IMR-90 (cell line): Measurements from ENCODE around the gene REPS1. TPM values are rescaled to one million over a fixed set of nuclear protein-coding genes. Genes with fewer than 3 reads are reported as not detected.

ENCODE experiments used
- ATAC-seq: fragments of 200-7000 bp; cut with Tn5 transposase; 2 replicates; pipeline ENCODE4 v1.9.1; 2020; ENCODE audit warnings: low read depth, mild to moderate bottlenecking, moderate library complexity
- BruUV-seq: library from RNA; stranded (reverse); fragments of 400-500 nt; replicated peaks from 2 replicates; lab custom pipeline; 2021; lab: Mats Ljungman, UMichigan
- CTCF ChIA-PET: fragments of 300-600 bp; formaldehyde crosslinking; extraction: SDS; loops from one replicate; lab custom pipeline; 2021; ENCODE audit warnings: antibody characterized with exemption; lab: Yijun Ruan, JAX
- POLR2A ChIA-PET: fragments of 300-600 bp; sonication (Branson Sonifier 250); formaldehyde crosslinking; loops from one replicate; lab custom pipeline; 2022; ENCODE audit warnings: antibody characterized with exemption; ENCODE audit not compliant: unreplicated experiment; lab: Charles Lee
- DNase-seq: peaks from one replicate; pipeline ENCODE4 v3.0.0; 2013
- H2AFZ ChIP-seq: replicated peaks from 2 replicates; pipeline ENCODE3; 2013; ENCODE audit warnings: low read length, mild to moderate bottlenecking; ENCODE audit not compliant: poor library complexity
- H2AK5ac ChIP-seq: 2 replicates; pipeline ENCODE4 v1.6.1; 2013; ENCODE audit warnings: low read depth, low read length, inconsistent platforms
- H2AK9ac ChIP-seq: replicated peaks from 2 replicates; pipeline ENCODE3; 2013; ENCODE audit warnings: mild to moderate bottlenecking, low read depth, low read length, moderate library complexity; ENCODE audit not compliant: poor library complexity
- H2BK120ac ChIP-seq: 2 replicates; pipeline ENCODE4 v1.6.1; 2013; ENCODE audit warnings: low read depth, low read length, inconsistent platforms
- H2BK15ac ChIP-seq: 3 replicates; pipeline ENCODE4 v1.6.1; 2013; ENCODE audit warnings: low read depth, low read length, inconsistent platforms
- H2BK20ac ChIP-seq: 2 replicates; pipeline ENCODE4 v1.6.1; 2013; ENCODE audit warnings: low read depth, mild to moderate bottlenecking, inconsistent platforms, low read length, moderate library complexity
- H2BK5ac ChIP-seq: 2 replicates; pipeline ENCODE4 v1.6.1; 2013; ENCODE audit warnings: mild to moderate bottlenecking, low read depth, low read length, inconsistent platforms; ENCODE audit not compliant: poor library complexity, severe bottlenecking
- H3K14ac ChIP-seq: replicated peaks from 2 replicates; pipeline ENCODE4 v1.6.1; 2013; ENCODE audit warnings: low read depth, low read length, inconsistent platforms
- H3K18ac ChIP-seq: 2 replicates; pipeline ENCODE4 v1.6.1; 2013; ENCODE audit warnings: low read depth, low read length, control low read depth
- H3K23ac ChIP-seq: 2 replicates; pipeline ENCODE4 v1.6.1; 2013; ENCODE audit warnings: low read depth, low read length, inconsistent platforms
- H3K27ac ChIP-seq: 2 replicates; pipeline ENCODE4 v1.5.1; 2013; ENCODE audit warnings: mild to moderate bottlenecking, control low read depth, low read length; ENCODE audit not compliant: insufficient read depth
- H3K27me3 ChIP-seq: 2 replicates; pipeline ENCODE4 v1.6.1; 2013; ENCODE audit warnings: low read length; ENCODE audit not compliant: control insufficient read depth, insufficient read depth
- H3K36me3 ChIP-seq: 2 replicates; pipeline ENCODE4 v1.6.1; 2013; ENCODE audit warnings: low read length, mixed read lengths; ENCODE audit not compliant: control insufficient read depth, insufficient read depth
- H3K4ac ChIP-seq: 2 replicates; pipeline ENCODE4 v1.6.1; 2013; ENCODE audit warnings: low read depth, low read length, inconsistent platforms
- H3K4me1 ChIP-seq: 2 replicates; pipeline ENCODE4 v1.6.1; 2013; ENCODE audit warnings: low read length, mixed read lengths; ENCODE audit not compliant: control insufficient read depth, insufficient read depth
- H3K4me2 ChIP-seq: 2 replicates; pipeline ENCODE4 v1.6.1; 2013; ENCODE audit warnings: low read depth, mild to moderate bottlenecking, control low read depth, low read length, moderate library complexity
- H3K4me3 ChIP-seq: 2 replicates; pipeline ENCODE4 v1.5.1; 2013; ENCODE audit warnings: low read depth, mild to moderate bottlenecking, control low read depth, low read length, moderate library complexity; ENCODE audit not compliant: insufficient read depth
- H3K56ac ChIP-seq: 2 replicates; pipeline ENCODE4 v1.6.1; 2013; ENCODE audit warnings: low read length, inconsistent platforms; ENCODE audit not compliant: insufficient read depth; ENCODE audit errors: extremely low read depth
- H3K79me1 ChIP-seq, 2 experiments: 2 replicates each; pipeline ENCODE4 v1.6.1; 2013; ENCODE audit warnings: low read length in 2 of 2, inconsistent platforms in 1 of 2, low read depth in 1 of 2
- H3K9ac ChIP-seq: 2 replicates; pipeline ENCODE4 v1.6.1; 2013; ENCODE audit warnings: low read depth, low read length, control low read depth
- H3K9me1 ChIP-seq: 2 replicates; pipeline ENCODE4 v1.6.1; 2013; ENCODE audit warnings: low read length, inconsistent platforms; ENCODE audit not compliant: insufficient read depth
- H3K9me3 ChIP-seq: 2 replicates; pipeline ENCODE4 v1.6.1; 2013; ENCODE audit warnings: low read length; ENCODE audit not compliant: control insufficient read depth, insufficient read depth
- H4K20me1 ChIP-seq: 2 replicates; pipeline ENCODE4 v1.6.1; 2013; ENCODE audit warnings: low read length, inconsistent platforms; ENCODE audit not compliant: insufficient read depth
- H4K5ac ChIP-seq: 2 replicates; pipeline ENCODE4 v1.6.1; 2013; ENCODE audit warnings: mild to moderate bottlenecking, low read depth, low read length, control low read depth
- H4K8ac ChIP-seq, 2 experiments: 2 replicates each; pipeline ENCODE4 v1.6.1; 2013; ENCODE audit warnings: low read depth in 2 of 2, low read length in 2 of 2, control low read depth in 1 of 2, inconsistent platforms in 1 of 2
- H4K91ac ChIP-seq: 2 replicates; pipeline ENCODE4 v1.6.1; 2013; ENCODE audit warnings: low read depth, low read length, inconsistent platforms; ENCODE audit not compliant: insufficient read depth
- BHLHE40 ChIP-seq: fragments of 150-350 bp; IDR thresholded peaks from 2 replicates; pipeline ENCODE4 v1.6.1; 2016; ENCODE audit warnings: mild to moderate bottlenecking, low read depth, low read length
- CEBPB ChIP-seq: IDR thresholded peaks from 2 replicates; pipeline ENCODE4 v1.6.1; 2012; ENCODE audit warnings: low read depth, low read length, improper control_type of control experiment
- CHD1 ChIP-seq: IDR thresholded peaks from 2 replicates; pipeline ENCODE4 v1.6.1; 2012; ENCODE audit warnings: low read depth, low read length, improper control_type of control experiment
- FOS ChIP-seq: fragments of 150-350 bp; IDR thresholded peaks from 2 replicates; pipeline ENCODE4 v1.6.1; 2016; ENCODE audit warnings: low read depth, low read length
- MAFK ChIP-seq: IDR thresholded peaks from 2 replicates; pipeline ENCODE4 v1.6.1; 2012; ENCODE audit warnings: low read depth, low read length, improper control_type of control experiment
- MAZ ChIP-seq: IDR thresholded peaks from 2 replicates; pipeline ENCODE4 v1.6.1; 2012; ENCODE audit warnings: low read depth, mild to moderate bottlenecking, low read length, improper control_type of control experiment, moderate library complexity, borderline replicate concordance
- MXI1 ChIP-seq: IDR thresholded peaks from 2 replicates; pipeline ENCODE4 v1.6.1; 2012; ENCODE audit warnings: low read depth, mild to moderate bottlenecking, low read length, moderate library complexity, borderline replicate concordance
- NFE2L2 ChIP-seq: fragments of 150-350 bp; IDR thresholded peaks from 2 replicates; pipeline ENCODE4 v1.6.1; 2016; ENCODE audit warnings: low read depth, mild to moderate bottlenecking, low read length
- POLR2A ChIP-seq: IDR thresholded peaks from 2 replicates; pipeline ENCODE4 v1.6.1; 2012; ENCODE audit warnings: mild to moderate bottlenecking, low read depth, low read length
- RAD21 ChIP-seq: IDR thresholded peaks from 2 replicates; pipeline ENCODE4 v1.6.1; 2012; ENCODE audit warnings: low read length, improper control_type of control experiment
- RCOR1 ChIP-seq: IDR thresholded peaks from 2 replicates; pipeline ENCODE4 v1.6.1; 2012; ENCODE audit warnings: mild to moderate bottlenecking, low read length, improper control_type of control experiment; ENCODE audit not compliant: insufficient replicate concordance
- RFX5 ChIP-seq: IDR thresholded peaks from 2 replicates; pipeline ENCODE4 v1.8.0; 2012; ENCODE audit warnings: low read depth, mild to moderate bottlenecking, low read length, moderate library complexity
- SMC3 ChIP-seq: fragments of 150-350 bp; IDR thresholded peaks from 2 replicates; pipeline ENCODE4 v1.6.1; 2016; ENCODE audit warnings: low read depth, mild to moderate bottlenecking, antibody characterized with exemption, low read length, moderate library complexity
- USF2 ChIP-seq: fragments of 150-350 bp; IDR thresholded peaks from 2 replicates; pipeline ENCODE4 v1.6.1; 2017; ENCODE audit warnings: mild to moderate bottlenecking, antibody characterized with exemption, low read length, low read depth
- WGBS, 2 experiments: methylation state at CpG; one replicate each; pipeline versions ENCODE4 v1.1.5 to v1.1.7; 2013; ENCODE audit warnings: missing lambda C conversion rate in 2 of 2; ENCODE audit not compliant: insufficient read length in 1 of 2; ENCODE audit errors: extremely low coverage in 2 of 2; 5-methylcytosine and 5-hydroxymethylcytosine counted together
- dilution Hi-C: fragments of 300-500 bp; cut with HindIII; formaldehyde crosslinking; loops from one replicate; pipeline ENCODE4 v1.14.3; 2018; ENCODE audit warnings: low sequenced_read_pairs; ENCODE audit not compliant: unreplicated experiment
- in situ Hi-C: fragments of 300-500 bp; cut with MboI; formaldehyde crosslinking; loops from 3 replicates; pipeline ENCODE4 v1.14.3; 2019; ENCODE audit warnings: low sequenced_read_pairs, inconsistent platforms, mixed read lengths
- intact Hi-C: fragments of 100-400 bp; cut with micrococcal nuclease; formaldehyde crosslinking; loops from 2 replicates; pipeline ENCODE4 v1.10.0; 2022
- polyA plus RNA-seq, 3 experiments: library from polyadenylated mRNA; depleted of rRNA; stranded (reverse); fragments of >200 nt; gene quantifications; 2 replicates each; pipeline ENCODE4 v1.2.3, GENCODE V29; 2012; ENCODE audit warnings: low replicate concordance in 1 of 3
- total RNA-seq: library from RNA; depleted of rRNA; stranded (reverse); fragments of >200 nt; gene quantifications from 2 replicates; pipeline ENCODE4 v1.2.3, GENCODE V29; 2012
- TF ChIP-seq, protein P1 (sequence below): fragments of 150-350 bp; IDR thresholded peaks from 2 replicates; pipeline ENCODE4 v1.6.1; 2016; ENCODE audit warnings: low read depth, mild to moderate bottlenecking, low read length, moderate library complexity, borderline replicate concordance
- TF ChIP-seq, protein P2 (sequence below): conservative IDR thresholded peaks from 2 replicates; pipeline ENCODE4 v1.5.1; 2012; ENCODE audit warnings: mild to moderate bottlenecking, low read depth, low read length, improper control_type of control experiment

The REPS1 gene
- total and polyA plus RNA-seq, 2 of the 4 experiments (the other 2 are of a cell fraction), result 21.9 to 24.2 TPM

DNA sequence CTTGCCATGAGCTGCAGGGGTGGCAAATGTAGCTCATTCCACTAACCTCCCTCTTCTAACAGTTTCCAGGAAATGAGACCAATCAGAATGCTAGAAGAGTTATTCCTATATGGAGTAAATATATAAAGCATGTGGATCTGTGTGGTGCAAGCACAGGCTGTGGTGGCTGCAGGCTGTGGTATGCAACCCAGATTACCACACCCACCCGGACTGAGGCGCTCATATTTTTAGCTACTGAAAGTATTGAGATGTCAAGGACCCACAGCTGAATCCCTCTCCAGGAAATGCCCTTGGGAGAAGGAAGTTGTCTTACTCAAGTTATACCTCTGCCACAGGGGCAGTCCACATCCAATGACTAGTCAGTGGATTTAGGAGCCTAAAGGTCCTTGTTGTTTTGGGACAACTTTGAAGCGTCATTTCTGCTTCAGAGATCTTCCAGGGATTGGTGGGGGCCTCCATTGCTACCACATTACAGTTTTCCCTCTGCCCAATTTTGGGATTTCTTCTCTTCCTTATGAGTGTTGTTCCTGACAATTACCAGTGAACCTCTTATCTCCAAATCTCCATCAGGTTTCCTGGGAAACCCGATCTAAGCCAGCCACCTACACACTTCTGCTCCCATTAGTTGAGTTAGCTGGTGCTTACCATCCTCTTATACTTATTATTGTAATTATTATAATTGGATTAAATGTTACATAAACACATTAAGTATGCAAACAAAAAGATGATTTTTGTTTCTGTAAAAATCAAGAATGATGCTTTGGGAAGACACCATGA is 12.1 kb upstream of the REPS1 start:
- in situ Hi-C loops (no loop called here), intact Hi-C loops (no loop called here), dilution Hi-C loops (no loop called here)
- H3K18ac ChIP-seq, result no peak overlapping the region
- ChIA-PET CTCF (no interaction called here), POLR2A (no interaction called here)
- TF ChIP-seq SMC3 (no peak), RAD21 (no peak), NFE2L2 (no peak), CEBPB (no peak), RFX5 (no peak), RCOR1 (no peak), USF2 (no peak), FOS (no peak), CHD1 (no peak), POLR2A (no peak), BHLHE40 (no peak), MXI1 (no peak), MAFK (no peak), MAZ (no peak)
- TF ChIP-seq, protein P1, sequence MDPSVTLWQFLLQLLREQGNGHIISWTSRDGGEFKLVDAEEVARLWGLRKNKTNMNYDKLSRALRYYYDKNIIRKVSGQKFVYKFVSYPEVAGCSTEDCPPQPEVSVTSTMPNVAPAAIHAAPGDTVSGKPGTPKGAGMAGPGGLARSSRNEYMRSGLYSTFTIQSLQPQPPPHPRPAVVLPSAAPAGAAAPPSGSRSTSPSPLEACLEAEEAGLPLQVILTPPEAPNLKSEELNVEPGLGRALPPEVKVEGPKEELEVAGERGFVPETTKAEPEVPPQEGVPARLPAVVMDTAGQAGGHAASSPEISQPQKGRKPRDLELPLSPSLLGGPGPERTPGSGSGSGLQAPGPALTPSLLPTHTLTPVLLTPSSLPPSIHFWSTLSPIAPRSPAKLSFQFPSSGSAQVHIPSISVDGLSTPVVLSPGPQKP, result no peak
- TF ChIP-seq, protein P2, sequence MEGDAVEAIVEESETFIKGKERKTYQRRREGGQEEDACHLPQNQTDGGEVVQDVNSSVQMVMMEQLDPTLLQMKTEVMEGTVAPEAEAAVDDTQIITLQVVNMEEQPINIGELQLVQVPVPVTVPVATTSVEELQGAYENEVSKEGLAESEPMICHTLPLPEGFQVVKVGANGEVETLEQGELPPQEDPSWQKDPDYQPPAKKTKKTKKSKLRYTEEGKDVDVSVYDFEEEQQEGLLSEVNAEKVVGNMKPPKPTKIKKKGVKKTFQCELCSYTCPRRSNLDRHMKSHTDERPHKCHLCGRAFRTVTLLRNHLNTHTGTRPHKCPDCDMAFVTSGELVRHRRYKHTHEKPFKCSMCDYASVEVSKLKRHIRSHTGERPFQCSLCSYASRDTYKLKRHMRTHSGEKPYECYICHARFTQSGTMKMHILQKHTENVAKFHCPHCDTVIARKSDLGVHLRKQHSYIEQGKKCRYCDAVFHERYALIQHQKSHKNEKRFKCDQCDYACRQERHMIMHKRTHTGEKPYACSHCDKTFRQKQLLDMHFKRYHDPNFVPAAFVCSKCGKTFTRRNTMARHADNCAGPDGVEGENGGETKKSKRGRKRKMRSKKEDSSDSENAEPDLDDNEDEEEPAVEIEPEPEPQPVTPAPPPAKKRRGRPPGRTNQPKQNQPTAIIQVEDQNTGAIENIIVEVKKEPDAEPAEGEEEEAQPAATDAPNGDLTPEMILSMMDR, result no peak
- peak; percentile 49 for ATAC-seq
- H4K20me1 ChIP-seq, result no peaks in the 10 kb centered on the region
- no peak overlapping the region for H2BK20ac ChIP-seq
- no peak overlapping the region for H4K91ac ChIP-seq
- no TSS peak for BruUV-seq
- no peaks in the 10 kb centered on the region for H3K9me1 ChIP-seq
- no peak overlapping the region for H3K9ac ChIP-seq
- no peaks in the 10 kb centered on the region for H3K4me1 ChIP-seq
- no peak overlapping the region for H3K14ac ChIP-seq
- no peak overlapping the region for H3K56ac ChIP-seq
- no peak overlapping the region for H4K5ac ChIP-seq
- H2BK5ac ChIP-seq, result no peak overlapping the region
- no peak overlapping the region for H3K23ac ChIP-seq
- H2AFZ ChIP-seq, result no peak overlapping the region
- no peak overlapping the region for H2BK120ac ChIP-seq
- no peak overlapping the region for H2BK15ac ChIP-seq
- no peaks in the 10 kb centered on the region for H3K9me3 ChIP-seq
- DNase-seq, result no peak
- H4K8ac ChIP-seq, result no peak overlapping the region
- no CpG with 5 or more reads among the region's 4 CpGs for WGBS, 2 experiments
- H3K79me1 ChIP-seq, result no peaks in the 10 kb centered on the region
- no peak overlapping the region for H2AK5ac ChIP-seq
- H3K4me2 ChIP-seq, result no peak overlapping the region
- no peak overlapping the region for H3K27ac ChIP-seq
- H3K4ac ChIP-seq, result no peak overlapping the region
- no peaks in the 10 kb centered on the region for H3K27me3 ChIP-seq
- H2AK9ac ChIP-seq, result peak overlapping the region; percentile 48
- H3K36me3 ChIP-seq, result no peaks in the 10 kb centered on the region
- no peak overlapping the region for H3K4me3 ChIP-seq
